MCF 10A (cell line): ENCODE results near the gene ABHD17B. TPM values are rescaled to one million over a fixed set of nuclear protein-coding genes. Genes with fewer than 3 reads are reported as not detected.

Source experiments
- BruUV-seq: library from RNA; stranded (reverse); fragments of 400-500 nt; replicated peaks from 2 replicates; lab custom pipeline; 2021; lab: Mats Ljungman, UMichigan
- CTCF ChIA-PET: fragments of 300-600 bp; sonication (Branson Sonifier 250); formaldehyde crosslinking; extraction: SDS; loops from one replicate; lab custom pipeline; 2021; ENCODE audit warnings: antibody characterized with exemption, inconsistent platforms; lab: Yijun Ruan, JAX
- POLR2A ChIA-PET: fragments of 300-600, 350-650 bp; sonication (Branson Sonifier 250); formaldehyde crosslinking; extraction: SDS; loops from one replicate; lab custom pipeline; 2020; ENCODE audit warnings: antibody characterized with exemption, inconsistent platforms; lab: Yijun Ruan, JAX
- DNase-seq: peaks from one replicate; pipeline ENCODE4 v3.0.0-alpha.2; 2018; ENCODE audit not compliant: unreplicated experiment
- H3K27ac Mint-ChIP-seq: one replicate; pipeline ENCODE4 v1.8.0; 2022; ENCODE audit warnings: mild to moderate bottlenecking, low read depth, mixed read lengths; ENCODE audit not compliant: unreplicated experiment
- H3K27me3 Mint-ChIP-seq: one replicate; pipeline ENCODE4 v1.8.0; 2022; ENCODE audit warnings: mixed read lengths; ENCODE audit not compliant: insufficient read depth, unreplicated experiment
- H3K36me3 Mint-ChIP-seq: one replicate; pipeline ENCODE4 v1.8.0; 2022; ENCODE audit warnings: mild to moderate bottlenecking, moderate library complexity, mixed read lengths; ENCODE audit not compliant: insufficient read depth, unreplicated experiment
- H3K4me1 Mint-ChIP-seq: one replicate; pipeline ENCODE4 v1.8.0; 2022; ENCODE audit warnings: mixed read lengths; ENCODE audit not compliant: insufficient read depth, unreplicated experiment
- H3K4me3 Mint-ChIP-seq: one replicate; pipeline ENCODE4 v1.8.0; 2022; ENCODE audit warnings: mild to moderate bottlenecking, moderate library complexity, mixed read lengths; ENCODE audit not compliant: unreplicated experiment
- H3K9me3 Mint-ChIP-seq: one replicate; pipeline ENCODE4 v1.8.0; 2022; ENCODE audit warnings: mixed read lengths; ENCODE audit not compliant: unreplicated experiment
- CTCF ChIP-seq: fragments of 200-600 bp; IDR thresholded peaks from one replicate; pipeline ENCODE4 v1.8.0; 2022; ENCODE audit warnings: antibody characterized with exemption, mild to moderate bottlenecking; ENCODE audit not compliant: unreplicated experiment
- intact Hi-C: fragments of 100-400 bp; cut with micrococcal nuclease; formaldehyde crosslinking; loops from 2 replicates; pipeline ENCODE4 v1.14.1; 2022
- total RNA-seq: library from RNA; stranded (reverse); gene quantifications from 2 replicates; pipeline ENCODE4 v1.2.3, GENCODE V29; 2022

ABHD17B gene
- total RNA-seq, 1 experiment from 2014 or later: 10.5 TPM

- TF ChIP-seq CTCF: no peak
- POLR2A ChIA-PET: no interaction called here
- Mint-ChIP-seq H3K27ac (no peak overlapping the region), H3K4me3 (no peak overlapping the region), H3K27me3 (no peaks in the 10 kb centered on the region), H3K9me3 (no peaks in the 10 kb centered on the region), H3K36me3 (no peaks in the 10 kb centered on the region), H3K4me1 (no peaks in the 10 kb centered on the region)
- DNase-seq: no peak
- CTCF ChIA-PET: interaction anchor here (1.4 to 1.8 kb wide), 3 partner anchors 202 to 538 kb away, joined by 4 to 8 read pairs (median 6); no protein-coding TSS in a partner anchor
- no TSS peak for BruUV-seq
- intact Hi-C loops: no loop called here
Observed at GRCh38 chr9:71822456-71822855, 88.5 kb downstream of the ABHD17B start.

- no TSS peak for BruUV-seq
- Mint-ChIP-seq H3K9me3 (no peaks in the 10 kb centered on the region), H3K27me3 (no peaks in the 10 kb centered on the region), H3K4me3 (no peak overlapping the region), H3K4me1 (no peaks in the 10 kb centered on the region), H3K27ac (no peak overlapping the region), H3K36me3 (no peaks in the 10 kb centered on the region)
- no peak for TF ChIP-seq CTCF
- POLR2A ChIA-PET: no interaction called here
- CTCF ChIA-PET: interaction anchor here (0.6 to 6.7 kb wide), 6 partner anchors 14 to 876 kb away, joined by 3 to 95 read pairs (median 30); no protein-coding TSS in a partner anchor
- intact Hi-C loops: no loop called here
- no peak for DNase-seq
Observed at GRCh38 chr9:71821405-71821804, 89.6 kb downstream of the ABHD17B start.

- DNase-seq: no peak
- Mint-ChIP-seq H3K36me3 (no peaks in the 10 kb centered on the region), H3K9me3 (no peaks in the 10 kb centered on the region), H3K4me3 (no peak overlapping the region), H3K27ac (no peak overlapping the region), H3K27me3 (no peaks in the 10 kb centered on the region), H3K4me1 (no peaks in the 10 kb centered on the region)
- TF ChIP-seq CTCF: no peak
- intact Hi-C loops: loop anchor here (1.0 kb wide), 1 partner anchor 216 kb away; no protein-coding TSS in a partner anchor
- POLR2A ChIA-PET: no interaction called here
- BruUV-seq: no TSS peak
- CTCF ChIA-PET: interaction anchor here (0.5 to 6.7 kb wide), 16 partner anchors 8 to 955 kb away, joined by 3 to 95 read pairs (median 4); no protein-coding TSS in a partner anchor
Observed at GRCh38 chr9:71820403-71820921, 90.5 kb downstream of the ABHD17B start.

GRCh38 chr9:71819115-71819739, 91.8 kb downstream of the ABHD17B start:
- POLR2A ChIA-PET: interaction anchor here (1.6 kb wide), 1 partner anchor 51 kb away, joined by 3 read pairs; the partner anchor contains the start of gene CEMIP2
- TF ChIP-seq CTCF: peak; percentile 62
- intact Hi-C loops: loop anchor here (1.0 kb wide), 1 partner anchor 534 kb away; no protein-coding TSS in a partner anchor
- peak; percentile 56 for DNase-seq
- Mint-ChIP-seq H3K27me3 (no peaks in the 10 kb centered on the region), H3K36me3 (no peaks in the 10 kb centered on the region), H3K4me1 (no peaks in the 10 kb centered on the region), H3K27ac (no peak overlapping the region), H3K9me3 (no peaks in the 10 kb centered on the region), H3K4me3 (no peak overlapping the region)
- no TSS peak for BruUV-seq
- CTCF ChIA-PET: interaction anchor here (0.5 to 6.7 kb wide), 64 partner anchors 9 to 1755 kb away, joined by 3 to 95 read pairs (median 4); no protein-coding TSS in a partner anchor
